Nephron (organoid): ENCODE results near the gene SH3YL1.
A peak's percentile ranks its signal among the peaks of the same experiment; 100 is the strongest.

Experiments used
- H3K27ac Mint-ChIP-seq, 3 experiments: 2 replicates each; pipeline ENCODE4 v1.8.0; 2020; ENCODE audit warnings: mixed read lengths in 3 of 3, mild to moderate bottlenecking in 2 of 3, moderate library complexity in 1 of 3
- H3K27me3 Mint-ChIP-seq: 2 replicates; pipeline ENCODE4 v1.8.0; 2021; ENCODE audit warnings: low read depth, mild to moderate bottlenecking, moderate library complexity, mixed read lengths
- H3K36me3 Mint-ChIP-seq: 2 replicates; pipeline ENCODE4 v1.8.0; 2020; ENCODE audit warnings: low read depth, mixed read lengths
- H3K4me1 Mint-ChIP-seq: 2 replicates; pipeline ENCODE4 v1.8.0; 2020; ENCODE audit warnings: mixed read lengths
- H3K4me3 Mint-ChIP-seq, 3 experiments: 2 replicates each; pipeline ENCODE4 v1.8.0; 2020; ENCODE audit warnings: mild to moderate bottlenecking in 3 of 3, mixed read lengths in 3 of 3, moderate library complexity in 2 of 3
- H3K9me3 Mint-ChIP-seq: 2 replicates; pipeline ENCODE4 v1.8.0; 2020; ENCODE audit warnings: mixed read lengths
- CTCF ChIP-seq, 3 experiments: fragments of 200-600 bp; sonication (generic); IDR thresholded peaks; one replicate each; pipeline ENCODE4 v1.5.0; 2021; ENCODE audit warnings: antibody characterized with exemption in 3 of 3; ENCODE audit not compliant: unreplicated experiment in 3 of 3

SH3YL1 gene

GRCh38 chr2:287911-288757 is 24.3 kb upstream of the SH3YL1 start, which contains the start of gene ALKAL2:
ALKAL2 (minus strand) TSS chr2:288091; CDS start chr2:287835, 256 bp downstream.
- TF ChIP-seq CTCF (IDR thresholded peaks at IDR 0.05; ENCODE audit: unreplicated experiment in 3 of 3): no peak
- Mint-ChIP-seq H3K9me3 (no peaks in the 10 kb centered on the region), H3K27me3 (peaks cover 75% of the 10 kb centered on the region), H3K4me3 (peak within 1 kb of the TSS; percentile 72 to 85 (median 79)), H3K27ac (no peak within 1 kb of the TSS), H3K36me3 (peaks cover 6% of the 10 kb centered on the region), H3K4me1 (peaks cover 19% of the 10 kb centered on the region)

GRCh38 chr2:287471-287885 is 23.6 kb upstream of the SH3YL1 start:
- peaks cover 7% of the 10 kb centered on the region for H3K36me3 Mint-ChIP-seq
- H3K27ac Mint-ChIP-seq: no peak overlapping the region
- peak overlapping the region in 2 of 3 experiments; percentile 79 to 85 for H3K4me3 Mint-ChIP-seq
- H3K9me3 Mint-ChIP-seq: no peaks in the 10 kb centered on the region
- peaks cover 68% of the 10 kb centered on the region for H3K27me3 Mint-ChIP-seq
- H3K4me1 Mint-ChIP-seq: peaks cover 19% of the 10 kb centered on the region
- no peak for TF ChIP-seq CTCF (IDR thresholded peaks at IDR 0.05; ENCODE audit: unreplicated experiment in 3 of 3)

GRCh38 chr2:286774-287392 is 23.1 kb upstream of the SH3YL1 start:
- Mint-ChIP-seq H3K27me3 (peaks cover 62% of the 10 kb centered on the region), H3K4me3 (peak overlapping the region; percentile 72 to 85 (median 79)), H3K9me3 (no peaks in the 10 kb centered on the region), H3K4me1 (peaks cover 19% of the 10 kb centered on the region), H3K36me3 (peaks cover 10% of the 10 kb centered on the region), H3K27ac (no peak overlapping the region)
- no peak for TF ChIP-seq CTCF (IDR thresholded peaks at IDR 0.05; ENCODE audit: unreplicated experiment in 3 of 3)

- no peak overlapping the region for H3K27ac Mint-ChIP-seq
- peaks cover 18% of the 10 kb centered on the region for H3K36me3 Mint-ChIP-seq
- TF ChIP-seq CTCF (IDR thresholded peaks at IDR 0.05; ENCODE audit: unreplicated experiment in 3 of 3): no peak
- no peaks in the 10 kb centered on the region for H3K9me3 Mint-ChIP-seq
- H3K27me3 Mint-ChIP-seq: peaks cover 56% of the 10 kb centered on the region
- peaks cover 19% of the 10 kb centered on the region for H3K4me1 Mint-ChIP-seq
- H3K4me3 Mint-ChIP-seq: peak overlapping the region; percentile 54 to 73 (median 59)
These were observed 22.2 kb upstream of the SH3YL1 start for GRCh38 chr2:286035-286434.

GRCh38 chr2:285531-285930 is 21.7 kb upstream of the SH3YL1 start:
- H3K4me1 Mint-ChIP-seq: peaks cover 19% of the 10 kb centered on the region
- H3K27me3 Mint-ChIP-seq: peaks cover 51% of the 10 kb centered on the region
- peaks cover 18% of the 10 kb centered on the region for H3K36me3 Mint-ChIP-seq
- peak overlapping the region; percentile 54 to 73 (median 59) for H3K4me3 Mint-ChIP-seq
- no peak for TF ChIP-seq CTCF (IDR thresholded peaks at IDR 0.05; ENCODE audit: unreplicated experiment in 3 of 3)
- no peaks in the 10 kb centered on the region for H3K9me3 Mint-ChIP-seq
- no peak overlapping the region for H3K27ac Mint-ChIP-seq
